Testis (tissue), 3 donors: Measurements from ENCODE around the gene FSD1. TPM values are rescaled to one million over a fixed set of nuclear protein-coding genes. Genes with fewer than 3 reads are reported as not detected.

Source experiments
- DNase-seq: peaks from one replicate; pipeline ENCODE4 v3.0.0-alpha.2; 2019
- H3K27ac ChIP-seq, 2 donors: fragments of 200-600 bp; sonication (generic); one replicate each; pipeline ENCODE4 v1.5.1; 2019
- H3K27me3 ChIP-seq: fragments of 200-600 bp; sonication (generic); one replicate; pipeline ENCODE4 v1.5.1; 2019
- H3K36me3 ChIP-seq: fragments of 200-600 bp; sonication (generic); one replicate; pipeline ENCODE4 v1.5.1; 2017; ENCODE audit warnings: low read depth; ENCODE audit errors: missing control alignments
- H3K4me1 ChIP-seq: fragments of 200-600 bp; sonication (generic); one replicate; pipeline ENCODE4 v1.5.1; 2019
- H3K4me3 ChIP-seq, 2 donors: fragments of 200-600 bp; sonication (generic); one replicate each; pipeline ENCODE4 v1.5.1; 2017 to 2019
- H3K9me3 ChIP-seq: fragments of 200-600 bp; sonication (generic); one replicate; pipeline ENCODE4 v1.5.1; 2017
- CTCF ChIP-seq, 3 experiments: fragments of 450-650 bp in 2 of 3; fragments of 200-600 bp in 1 of 3; sonication (generic) in 1 of 3; IDR thresholded peaks; one replicate each; pipeline ENCODE4 v1.5.1; 2016 to 2019; ENCODE audit warnings: antibody characterized with exemption in 3 of 3, mild to moderate bottlenecking in 2 of 3, moderate library complexity in 1 of 3
- POLR2A ChIP-seq: fragments of 450-650 bp; IDR thresholded peaks from one replicate; pipeline ENCODE4 v1.6.1; 2017; ENCODE audit warnings: antibody characterized with exemption, mild to moderate bottlenecking, moderate library complexity
- WGBS, 2 donors: methylation state at CpG; one replicate each; pipeline ENCODE4 v1.1.5; 2018; 5-methylcytosine and 5-hydroxymethylcytosine counted together
- intact Hi-C: fragments of 100-400 bp; cut with DNase I; formaldehyde crosslinking; loops from one replicate; pipeline ENCODE4 v1.15.1; 2023; ENCODE audit warnings: low total_unique reads
- polyA plus RNA-seq: library from polyadenylated mRNA; stranded (reverse); fragments of 350-450 nt; fragmentation: Illumina TruSeq; extraction: RNeasy Lipid Tissue Mini Kit (QIAGEN cat#74804); gene quantifications from one replicate; pipeline ENCODE4 v1.2.3, GENCODE V29; 2014; ENCODE audit warnings: low read depth, low replicate concordance; ENCODE audit not compliant: insufficient read depth
- total RNA-seq, 2 donors: library from RNA; depleted of rRNA; stranded (reverse); fragments of >200 nt; gene quantifications; one replicate each; pipeline ENCODE4 v1.2.3, GENCODE V29; 2016

FSD1 gene
- total and polyA plus RNA-seq, 3 donors from 2014 or later: 18.2 to 24.9 (median 24.1) TPM

GRCh38 chr19:4337906-4338440 is 33.6 kb downstream of the FSD1 start:
- no peaks in the 10 kb centered on the region for H3K27me3 ChIP-seq
- no peak for DNase-seq
- H3K4me1 ChIP-seq: peaks cover 7% of the 10 kb centered on the region
- WGBS, 2 donors: 29 to 47% methylated on average over 14 of the region's 14 CpGs
- TF ChIP-seq POLR2A: no peak
- no peaks in the 10 kb centered on the region for H3K9me3 ChIP-seq
- peak overlapping the region; percentile 45 to 48 for H3K27ac ChIP-seq
- peak overlapping the region; percentile 32 to 43 for H3K4me3 ChIP-seq
- no peaks in the 10 kb centered on the region for H3K36me3 ChIP-seq
- intact Hi-C loops: no loop called here

GRCh38 chr19:4338441-4339355 is 34.3 kb downstream of the FSD1 start, which contains the start of gene STAP2:
STAP2 (minus strand) TSS chr19:4338827; CDS start chr19:4338753, 74 bp downstream.
- DNase-seq: peak; percentile 51
- TF ChIP-seq POLR2A (no peak), CTCF (IDR thresholded peaks at IDR 0.05) (no peak)
- Histone ChIP-seq H3K4me1 (peaks cover 7% of the 10 kb centered on the region), H3K4me3 (peak within 1 kb of the TSS; percentile 32 to 43), H3K36me3 (no peaks in the 10 kb centered on the region), H3K27ac (peak within 1 kb of the TSS; percentile 45 to 48), H3K9me3 (no peaks in the 10 kb centered on the region), H3K27me3 (no peaks in the 10 kb centered on the region)
- intact Hi-C loops: no loop called here
- 54 to 55% methylated on average over 24 to 25 of the region's 27 CpGs for WGBS, 2 donors

- DNase-seq: no peak
- H3K27me3 ChIP-seq: no peaks in the 10 kb centered on the region
- no peaks in the 10 kb centered on the region for H3K36me3 ChIP-seq
- H3K4me1 ChIP-seq: peaks cover 14% of the 10 kb centered on the region
- H3K9me3 ChIP-seq: no peaks in the 10 kb centered on the region
- intact Hi-C loops: no loop called here
- peak overlapping the region; percentile 46 to 79 for H3K4me3 ChIP-seq
- H3K27ac ChIP-seq: peak overlapping the region; percentile 92 to 95
- WGBS, 2 donors: 2 to 5% methylated on average over 9 to 10 of the region's 10 CpGs
- no peak for TF ChIP-seq POLR2A
- no peak for TF ChIP-seq CTCF (IDR thresholded peaks at IDR 0.05)
These were observed 37.9 kb downstream of the FSD1 start for GRCh38 chr19:4342314-4342614.

GRCh38 chr19:4342615-4343369 is 38.4 kb downstream of the FSD1 start:
- intact Hi-C loops: no loop called here
- WGBS, 2 donors: 0% methylated on average over 30 to 39 of the region's 39 CpGs
- Histone ChIP-seq H3K27ac (peak overlapping the region; percentile 92 to 95), H3K4me1 (peaks cover 14% of the 10 kb centered on the region), H3K36me3 (no peaks in the 10 kb centered on the region), H3K9me3 (no peaks in the 10 kb centered on the region), H3K4me3 (peak overlapping the region; percentile 75 to 79), H3K27me3 (no peaks in the 10 kb centered on the region)
- TF ChIP-seq CTCF (IDR thresholded peaks at IDR 0.05): peak in 1 of 3 experiments; percentile 7
- peak; percentile 83 for TF ChIP-seq POLR2A
- DNase-seq: peak; percentile 99
